ENCODE data around the gene EFNA1.

DNA sequence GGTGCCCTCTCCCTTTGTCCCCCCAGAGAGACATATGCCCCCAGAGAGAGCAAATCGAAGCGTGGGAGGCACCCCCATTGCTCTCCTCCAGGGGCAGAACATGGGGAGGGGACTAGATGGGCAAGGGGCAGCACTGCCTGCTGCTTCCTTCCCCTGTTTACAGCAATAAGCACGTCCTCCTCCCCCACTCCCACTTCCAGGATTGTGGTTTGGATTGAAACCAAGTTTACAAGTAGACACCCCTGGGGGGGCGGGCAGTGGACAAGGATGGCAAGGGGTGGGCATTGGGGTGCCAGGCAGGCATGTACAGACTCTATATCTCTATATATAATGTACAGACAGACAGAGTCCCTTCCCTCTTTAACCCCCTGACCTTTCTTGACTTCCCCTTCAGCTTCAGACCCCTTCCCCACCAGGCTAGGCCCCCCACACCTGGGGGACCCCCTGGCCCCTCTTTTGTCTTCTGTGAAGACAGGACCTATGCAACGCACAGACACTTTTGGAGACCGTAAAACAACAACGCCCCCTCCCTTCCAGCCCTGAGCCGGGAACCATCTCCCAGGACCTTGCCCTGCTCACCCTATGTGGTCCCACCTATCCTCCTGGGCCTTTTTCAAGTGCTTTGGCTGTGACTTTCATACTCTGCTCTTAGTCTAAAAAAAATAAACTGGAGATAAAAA, 40.7 kb upstream of the EFNA1 start:
- TF ChIP-seq, protein P1, sequence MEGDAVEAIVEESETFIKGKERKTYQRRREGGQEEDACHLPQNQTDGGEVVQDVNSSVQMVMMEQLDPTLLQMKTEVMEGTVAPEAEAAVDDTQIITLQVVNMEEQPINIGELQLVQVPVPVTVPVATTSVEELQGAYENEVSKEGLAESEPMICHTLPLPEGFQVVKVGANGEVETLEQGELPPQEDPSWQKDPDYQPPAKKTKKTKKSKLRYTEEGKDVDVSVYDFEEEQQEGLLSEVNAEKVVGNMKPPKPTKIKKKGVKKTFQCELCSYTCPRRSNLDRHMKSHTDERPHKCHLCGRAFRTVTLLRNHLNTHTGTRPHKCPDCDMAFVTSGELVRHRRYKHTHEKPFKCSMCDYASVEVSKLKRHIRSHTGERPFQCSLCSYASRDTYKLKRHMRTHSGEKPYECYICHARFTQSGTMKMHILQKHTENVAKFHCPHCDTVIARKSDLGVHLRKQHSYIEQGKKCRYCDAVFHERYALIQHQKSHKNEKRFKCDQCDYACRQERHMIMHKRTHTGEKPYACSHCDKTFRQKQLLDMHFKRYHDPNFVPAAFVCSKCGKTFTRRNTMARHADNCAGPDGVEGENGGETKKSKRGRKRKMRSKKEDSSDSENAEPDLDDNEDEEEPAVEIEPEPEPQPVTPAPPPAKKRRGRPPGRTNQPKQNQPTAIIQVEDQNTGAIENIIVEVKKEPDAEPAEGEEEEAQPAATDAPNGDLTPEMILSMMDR (IDR thresholded peaks at IDR 0.05; ENCODE audit: low read depth, low read length, missing input control), result no peak
- TF ChIP-seq HNF4A (conservative IDR thresholded peaks at IDR 0.05), result no peak
- TF ChIP-seq TAF1 (conservative IDR thresholded peaks at IDR 0.05), result no peak
- no peak for TF ChIP-seq SP1 (IDR thresholded peaks at IDR 0.05)
- TF ChIP-seq EGR1 (IDR thresholded peaks at IDR 0.05; ENCODE audit: low read depth in 2 of 2), result no peak
- TF ChIP-seq RAD21 (IDR thresholded peaks at IDR 0.05), result no peak

Measured in liver (tissue), 3 donors.